GM19397 (cell line): ENCODE results near the gene BRME1.

Experiments used
- ATAC-seq: cut with Tn5 transposase; IDR thresholded peaks from one replicate; pipeline ENCODE4 v1.9.1; 2021; ENCODE audit warnings: mild to moderate bottlenecking, moderate library complexity; ENCODE audit not compliant: unreplicated experiment

BRME1 gene

DNA sequence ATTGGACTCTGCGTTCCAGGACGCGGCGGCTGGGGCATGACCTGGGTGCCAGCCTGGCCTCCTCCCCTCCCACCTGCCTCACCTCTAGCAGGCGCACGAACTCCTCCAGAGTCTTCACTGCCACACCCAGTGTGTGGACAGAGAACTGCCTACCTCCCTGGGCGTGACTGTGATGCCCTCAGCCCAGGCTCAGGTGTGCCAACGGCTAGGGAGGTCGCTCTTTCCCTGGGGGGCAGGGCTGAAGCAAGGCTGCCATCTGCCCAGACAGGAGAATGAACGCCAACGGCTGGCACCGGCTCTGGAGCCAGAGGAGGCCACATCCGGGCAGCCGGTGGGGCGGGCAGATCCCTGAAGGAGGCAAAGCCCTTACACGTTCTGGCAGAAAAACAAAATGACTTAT is 17.6 kb downstream of the BRME1 start:
- no peak for ATAC-seq

DNA sequence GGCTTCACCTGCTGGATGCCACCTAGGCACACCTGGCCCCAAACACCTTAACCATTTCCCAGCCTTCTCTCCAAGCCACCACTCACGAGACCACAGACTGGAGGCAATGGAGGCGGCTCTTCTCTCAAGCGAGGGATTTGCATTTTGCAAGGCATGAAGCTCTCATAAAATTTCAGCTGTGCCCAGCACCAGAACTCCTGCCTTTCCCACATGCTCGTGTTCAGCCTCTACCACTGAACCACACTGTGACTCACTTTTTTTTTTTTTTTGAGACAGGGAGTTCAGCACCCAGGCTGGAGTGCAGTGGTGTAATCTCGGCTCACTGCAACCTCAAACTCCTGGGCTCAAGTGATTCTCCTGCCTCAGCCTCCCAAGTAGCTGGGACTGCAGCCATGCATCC is 18.4 kb downstream of the BRME1 start:
- no peak for ATAC-seq

DNA sequence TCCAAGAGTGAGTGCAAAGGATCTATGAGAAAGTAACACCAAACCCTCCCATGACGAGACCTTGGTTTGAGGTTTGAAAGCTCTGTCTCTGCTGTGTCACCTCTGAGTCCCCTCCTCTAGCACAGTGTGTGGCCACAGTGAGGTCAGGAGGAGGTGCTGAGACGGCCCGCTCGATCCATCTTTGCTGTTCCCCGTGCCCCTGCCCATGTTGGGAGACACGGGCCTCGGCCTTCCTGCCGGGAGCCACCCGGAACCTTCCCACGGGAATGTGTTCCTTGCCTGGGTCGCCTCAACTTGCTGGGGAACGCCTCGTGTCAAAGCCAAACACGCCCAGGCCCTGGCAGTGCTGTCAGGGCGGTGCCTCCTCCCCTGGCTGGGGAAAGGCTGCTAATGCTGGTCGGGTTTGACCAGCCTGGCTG is 18.9 kb downstream of the BRME1 start:
- no peak for ATAC-seq

DNA sequence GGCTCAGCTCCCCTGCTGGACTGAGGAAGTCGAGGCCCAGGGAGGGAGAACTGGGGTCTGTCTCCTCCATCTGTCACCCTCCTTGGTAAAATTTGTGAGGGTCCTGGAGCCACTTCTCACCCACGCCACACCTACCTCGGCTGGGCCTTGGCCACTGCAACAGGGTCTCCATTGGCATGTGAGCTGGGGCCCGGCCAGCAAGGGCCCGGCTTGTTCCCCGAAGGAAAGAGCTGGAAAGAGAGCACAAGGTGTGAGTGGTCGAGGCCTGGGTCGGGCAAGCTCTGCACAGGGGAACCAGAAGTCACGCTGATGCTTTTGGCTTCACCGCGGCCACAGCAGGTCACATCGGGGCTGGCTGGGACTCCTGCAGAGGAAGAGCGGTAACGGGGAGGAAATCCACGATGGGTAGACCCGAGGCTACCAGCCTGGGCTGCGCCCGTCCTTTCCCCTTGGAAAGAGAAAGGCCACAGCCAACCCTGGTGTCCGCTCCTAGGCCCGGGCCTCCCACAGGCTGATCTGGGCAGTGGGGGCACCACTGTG is 20.0 kb downstream of the BRME1 start:
- no peak for ATAC-seq

DNA sequence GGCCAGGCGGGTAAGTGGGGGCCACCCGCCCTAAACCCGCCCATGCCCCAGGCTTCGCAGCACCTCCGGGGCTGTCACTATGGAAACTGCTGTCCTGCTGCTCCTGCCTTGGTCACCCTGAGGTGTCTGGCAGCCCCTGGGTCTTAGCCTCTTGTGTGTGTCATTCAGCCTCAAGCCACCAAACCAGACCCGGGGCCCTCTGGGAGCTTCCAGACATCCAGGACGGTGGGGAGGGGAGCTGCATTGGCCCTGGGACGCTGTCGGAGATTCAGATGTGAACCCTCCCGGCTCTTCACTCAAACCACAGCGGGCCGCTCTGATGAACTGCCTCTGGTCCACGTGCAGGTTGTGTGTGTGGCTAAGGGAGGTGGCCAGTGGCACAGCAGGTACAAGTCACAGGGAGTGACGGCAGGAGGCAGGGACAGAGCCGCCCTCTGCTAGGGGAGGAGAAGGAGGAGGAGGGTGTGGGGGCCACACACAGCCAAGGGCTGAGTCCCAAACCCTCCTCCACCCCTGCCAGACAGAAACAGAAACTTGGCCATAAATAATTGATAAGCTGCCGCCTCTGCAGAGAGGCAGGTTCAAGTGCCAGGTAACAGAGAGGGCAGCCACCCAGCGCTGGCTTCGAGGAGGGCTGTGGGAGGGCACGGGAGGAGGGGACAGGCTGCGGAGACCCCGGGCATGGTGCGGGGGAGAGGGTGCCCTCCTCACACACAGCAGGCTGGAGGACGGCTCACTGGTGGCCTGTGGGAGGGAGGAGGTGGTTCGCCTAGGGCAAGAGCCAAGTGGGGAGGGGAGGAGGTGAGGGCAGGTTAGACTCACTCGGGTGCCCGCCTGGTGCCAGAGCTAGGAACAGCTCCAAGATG is 21.0 kb downstream of the BRME1 start:
- ATAC-seq: no peak

DNA sequence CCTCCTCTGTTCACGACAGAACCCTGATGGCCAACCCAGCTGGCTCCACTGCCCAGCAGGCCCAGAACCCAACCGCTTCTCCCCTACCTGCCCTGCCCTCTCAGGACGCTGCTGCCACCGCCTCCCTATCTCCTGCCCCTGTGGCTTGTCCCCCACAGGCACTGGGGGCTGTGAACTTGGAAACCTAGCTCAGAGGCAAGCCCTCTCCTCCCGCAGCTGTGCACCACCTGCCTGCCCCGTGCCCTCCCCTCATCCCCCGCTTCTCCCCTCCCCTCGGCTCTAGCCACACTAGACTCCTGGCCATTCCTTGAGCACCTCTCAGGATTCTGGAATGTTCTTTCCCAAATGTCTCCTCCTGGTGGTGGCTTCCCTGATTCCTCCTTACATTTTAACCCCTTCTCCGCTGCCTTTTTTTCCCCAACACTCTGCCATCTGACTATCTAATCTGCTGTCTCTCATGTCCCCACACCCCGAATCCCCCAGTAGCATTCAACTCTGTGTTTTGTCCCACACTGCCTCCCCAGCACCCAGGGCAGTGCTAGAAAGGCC is 22.3 kb downstream of the BRME1 start:
- ATAC-seq: no peak

DNA sequence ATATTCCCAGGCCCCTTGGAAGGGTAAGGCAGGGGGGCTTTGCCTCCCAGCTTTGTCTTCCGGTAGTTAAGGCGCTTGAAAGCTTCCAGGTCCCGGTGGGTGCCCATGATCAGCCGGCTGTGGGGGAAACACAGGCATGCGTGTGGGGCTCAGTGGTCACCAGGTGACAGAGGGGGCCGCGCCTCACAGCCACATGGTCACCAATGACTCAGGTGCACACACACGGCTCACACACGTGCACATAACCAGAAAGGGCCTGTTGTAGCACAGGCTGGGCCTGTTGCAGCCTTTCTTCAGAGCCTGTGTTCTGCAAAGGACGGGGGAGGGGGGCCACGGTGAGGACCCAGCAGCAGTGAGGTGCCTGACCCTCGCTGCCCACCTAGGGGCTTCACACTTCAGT is 23.1 kb downstream of the BRME1 start:
- ATAC-seq: no peak

DNA sequence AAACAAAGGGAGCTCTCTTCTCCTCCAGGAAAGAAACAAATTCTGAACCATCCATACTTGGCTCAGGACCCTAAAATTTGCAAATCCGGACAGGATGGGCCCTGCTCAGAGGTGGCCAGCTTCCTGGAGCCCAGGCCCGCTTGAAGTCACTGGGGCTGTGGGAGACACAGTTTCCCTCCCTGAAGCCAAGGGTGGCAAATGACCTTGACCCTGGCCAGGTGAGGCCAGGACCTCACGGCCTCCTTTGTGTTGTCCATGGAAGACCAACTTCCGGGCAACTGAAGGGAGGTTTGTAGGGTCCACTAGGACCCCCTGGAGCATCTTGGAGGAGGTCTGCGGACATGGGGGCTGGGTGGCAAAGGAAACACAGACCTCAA is 23.5 kb downstream of the BRME1 start:
- ATAC-seq: no peak

DNA sequence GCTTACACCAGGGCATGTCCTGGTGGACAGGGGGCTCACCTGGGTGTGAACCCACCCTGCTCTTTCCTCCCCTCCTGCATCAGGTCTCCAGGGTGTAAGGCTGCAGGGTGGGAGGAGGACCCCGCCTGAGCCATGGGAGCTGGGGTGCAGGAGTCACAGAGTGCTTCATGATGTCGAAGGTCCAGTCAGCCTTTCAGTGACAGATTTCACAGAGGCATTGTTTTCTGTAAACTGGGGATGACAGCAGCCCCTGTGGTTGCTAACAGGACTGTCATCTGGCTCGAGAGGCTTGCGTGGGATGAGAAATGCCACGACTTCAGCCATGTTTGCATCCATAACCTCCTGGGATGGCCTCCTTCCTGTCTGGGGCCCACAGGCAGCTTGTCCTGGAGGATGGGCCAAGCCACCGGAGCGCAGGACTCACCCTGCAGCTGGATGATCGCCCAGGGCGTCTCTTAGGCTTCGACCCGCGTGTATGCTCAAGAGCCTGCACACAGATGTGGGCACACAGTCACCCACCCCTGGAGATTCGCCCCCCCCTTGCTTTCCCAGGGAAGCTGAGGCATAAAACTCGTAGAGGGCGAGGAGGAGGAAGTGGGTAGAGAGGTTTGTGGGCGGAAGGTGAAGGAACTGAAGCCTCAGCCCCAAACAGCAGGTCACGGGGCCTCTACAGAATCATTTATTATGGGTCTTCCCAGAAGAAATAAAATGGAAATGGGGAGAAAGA is 24.1 kb downstream of the BRME1 start:
- ATAC-seq: no peak

DNA sequence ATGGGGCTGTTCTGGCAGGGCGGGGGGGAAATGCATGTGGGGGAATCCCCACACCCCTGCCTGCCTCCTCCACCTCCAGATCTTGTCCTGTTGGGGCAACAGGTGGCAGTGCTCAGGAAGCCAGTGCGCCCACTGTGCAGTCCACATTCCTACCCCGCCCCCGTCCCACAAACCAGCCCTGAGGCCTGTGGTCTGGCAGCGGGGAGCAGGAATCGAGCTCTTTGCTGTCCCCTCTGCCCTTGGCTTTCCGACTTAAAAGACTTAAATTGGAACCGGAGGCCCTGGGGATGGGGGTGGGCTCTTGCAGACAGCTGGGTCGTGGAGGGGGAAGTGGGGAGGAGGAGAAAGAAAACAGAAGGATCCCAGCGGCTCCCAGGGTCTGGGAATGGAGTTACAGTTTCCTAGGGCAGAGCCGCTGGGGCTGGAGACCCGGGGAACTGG is 24.6 kb downstream of the BRME1 start:
- no peak for ATAC-seq

DNA sequence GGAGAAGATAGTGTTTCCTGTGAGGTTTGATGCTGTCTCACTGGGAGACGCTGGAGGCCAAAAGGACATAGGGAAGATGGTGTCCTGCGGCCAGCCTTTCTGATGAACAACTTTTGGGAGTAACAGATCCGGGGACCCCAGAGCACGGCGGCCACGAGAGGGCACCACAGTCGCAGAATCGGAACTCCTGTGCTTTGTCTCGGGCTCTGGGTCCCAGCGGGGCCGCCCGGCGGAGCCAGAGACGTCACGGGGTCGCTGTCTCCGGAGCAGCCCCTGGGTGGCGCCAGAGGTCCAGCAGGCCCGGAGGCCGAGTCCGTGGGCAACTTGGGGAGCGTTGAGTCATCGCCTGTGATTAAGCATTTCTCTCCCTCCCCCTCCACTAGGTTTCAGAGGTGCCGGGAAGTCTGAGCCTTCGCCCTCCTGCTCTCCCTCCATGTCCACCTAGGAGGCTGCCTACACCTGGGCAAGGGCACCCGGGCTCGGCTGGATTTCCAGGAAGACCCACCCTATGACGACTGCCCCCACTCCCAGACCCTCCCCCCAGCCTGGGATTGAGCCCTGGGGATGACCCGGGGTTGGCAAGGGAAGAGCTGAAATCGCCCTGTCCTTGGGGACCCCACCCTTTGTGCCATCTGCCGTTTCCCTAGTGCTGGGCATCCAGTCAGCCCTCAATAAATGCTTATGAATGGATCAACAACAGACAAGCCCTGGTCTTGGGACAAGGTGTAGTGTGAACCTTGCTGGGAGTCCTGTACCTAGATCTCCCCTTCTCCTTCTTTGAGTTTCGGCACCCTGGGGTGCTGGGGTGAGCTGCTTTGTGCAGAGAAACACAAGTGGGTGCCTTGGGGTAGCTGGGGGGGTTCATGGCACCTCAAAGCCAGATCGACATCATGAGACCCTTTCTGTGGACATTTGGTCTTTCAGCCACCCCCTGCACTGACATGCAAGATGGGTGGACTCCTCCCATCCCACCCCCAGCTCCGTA is 25.6 kb downstream of the BRME1 start:
- ATAC-seq: peak; percentile 85

DNA sequence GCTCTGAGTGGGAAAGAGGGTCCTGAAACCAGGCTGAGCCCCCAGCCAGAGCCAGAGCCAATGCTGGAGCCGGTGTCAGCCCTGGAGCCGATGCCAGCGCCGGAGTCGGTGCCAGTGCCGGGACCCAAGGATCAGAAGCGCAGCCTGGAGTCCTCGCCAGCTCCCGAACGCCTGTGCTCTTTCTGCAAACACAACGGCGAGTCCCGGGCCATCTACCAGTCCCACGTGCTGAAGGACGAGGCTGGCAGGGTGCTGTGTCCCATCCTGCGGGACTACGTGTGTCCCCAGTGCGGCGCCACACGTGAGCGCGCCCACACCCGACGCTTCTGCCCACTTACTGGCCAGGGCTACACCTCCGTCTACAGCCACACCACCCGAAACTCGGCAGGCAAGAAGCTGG is 28.6 kb downstream of the BRME1 start:
- ATAC-seq: no peak

DNA sequence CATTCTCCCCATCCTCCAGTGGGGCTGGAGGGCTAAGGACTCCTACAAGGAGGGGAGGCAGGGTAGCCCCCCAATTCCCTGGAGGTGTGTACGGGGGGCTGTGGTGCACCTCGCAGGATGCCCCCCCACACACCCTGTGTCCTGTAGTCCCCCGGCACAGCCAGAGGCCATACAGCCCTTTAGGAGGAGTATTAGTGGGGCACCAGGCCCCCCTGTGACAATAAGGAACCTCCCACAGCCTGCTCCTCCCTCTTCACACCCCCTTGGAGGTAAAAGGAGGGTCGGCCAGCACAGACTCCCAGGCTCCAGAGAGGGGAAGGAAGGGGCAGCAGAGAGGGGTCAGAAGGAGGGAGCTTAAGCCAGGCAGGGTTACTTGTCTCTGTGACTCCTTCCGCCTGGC is 29.1 kb downstream of the BRME1 start, which contains the start of gene NANOS3:
NANOS3 (plus strand) TSS at position 301 of the 400 bp plus-strand sequence. CDS start 115 bp downstream, outside the sequence.
- no peak for ATAC-seq

DNA sequence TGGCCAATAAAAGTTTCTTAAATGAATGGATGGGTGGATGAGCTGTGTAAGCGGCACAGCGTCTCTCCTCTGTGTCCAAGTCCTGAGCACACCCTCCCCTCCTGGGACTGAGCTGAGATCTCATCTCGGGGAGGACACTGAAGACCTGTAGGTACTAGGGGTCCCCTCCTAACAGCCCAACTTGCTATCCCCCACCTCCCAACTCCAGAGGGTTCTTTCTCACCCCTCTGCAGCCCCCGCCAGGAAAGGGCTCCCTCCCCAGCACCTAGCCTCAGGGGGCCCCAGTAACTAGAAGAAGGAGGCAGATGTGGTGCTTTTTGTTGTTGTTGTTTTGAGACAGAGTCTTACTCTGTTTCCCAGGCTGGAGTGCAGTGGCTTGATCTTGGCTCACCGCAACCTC is 30.1 kb downstream of the BRME1 start:
- no peak for ATAC-seq

DNA sequence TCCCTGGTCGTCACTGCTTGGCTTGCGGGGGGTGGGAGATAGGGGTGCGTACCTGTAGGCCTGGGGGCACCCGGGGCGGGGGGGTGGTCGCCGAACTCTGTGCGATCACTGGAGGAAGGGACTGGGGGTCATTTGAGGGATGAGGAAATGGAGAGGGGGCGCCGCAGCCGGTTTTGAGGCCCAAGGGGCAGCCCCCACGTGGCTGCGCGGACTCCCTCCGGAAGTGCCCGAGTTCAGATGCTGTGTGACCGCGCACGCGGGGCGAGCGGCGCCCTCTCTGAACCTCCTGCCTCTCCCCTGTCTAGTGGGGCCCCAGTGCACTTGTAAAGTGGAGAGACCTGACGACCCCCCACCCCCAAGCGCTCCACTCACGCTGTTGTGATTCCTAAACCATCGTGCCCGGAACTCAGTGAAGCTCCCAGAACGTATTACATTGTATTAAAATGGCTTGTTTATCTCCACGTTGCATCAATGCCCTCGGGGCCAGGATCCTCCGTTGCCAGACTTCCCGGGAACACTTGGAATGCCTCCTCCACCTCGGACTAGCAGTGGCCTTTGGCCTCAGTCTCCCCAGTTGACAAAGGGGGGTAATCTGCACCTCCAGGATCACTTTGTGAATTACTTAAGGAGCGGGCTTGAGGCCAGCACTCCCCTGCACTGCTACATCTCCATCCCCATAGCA is 31.9 kb downstream of the BRME1 start:
- no peak for ATAC-seq

DNA sequence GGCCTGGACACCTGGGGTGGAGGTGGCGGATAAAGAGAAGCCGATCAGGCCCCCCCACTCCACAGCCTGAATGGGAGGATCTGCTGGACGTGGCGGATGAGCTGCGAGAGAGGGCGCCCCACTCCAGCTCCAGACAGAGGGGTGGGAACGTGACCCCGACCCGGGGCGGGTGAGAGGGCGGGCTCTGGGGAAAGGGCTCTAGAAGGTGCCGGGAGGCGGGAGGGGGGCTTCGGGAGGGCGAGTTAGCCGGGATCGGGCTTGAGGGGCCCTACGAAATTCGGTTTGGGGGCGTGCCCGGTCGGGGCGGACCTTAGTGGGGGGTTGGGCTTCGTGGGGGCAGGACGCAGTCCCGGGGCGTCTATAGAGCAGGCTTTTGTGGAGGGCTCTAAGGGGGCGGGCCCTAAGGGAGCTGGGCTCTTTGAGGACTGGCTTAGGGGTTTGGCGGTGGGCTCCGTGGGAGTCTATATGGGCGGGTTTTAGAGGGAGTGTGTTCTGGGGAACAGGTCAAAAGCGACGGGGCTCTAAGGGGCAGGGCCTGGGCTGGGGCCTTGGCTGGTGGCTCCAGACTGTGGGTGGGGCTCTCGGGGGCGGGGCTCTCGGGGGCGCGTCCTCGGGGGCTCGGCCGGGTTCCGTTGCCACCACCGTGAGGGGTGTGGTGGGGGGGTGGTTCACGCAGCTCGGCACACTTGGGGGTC is 33.1 kb downstream of the BRME1 start:
- no peak for ATAC-seq

DNA sequence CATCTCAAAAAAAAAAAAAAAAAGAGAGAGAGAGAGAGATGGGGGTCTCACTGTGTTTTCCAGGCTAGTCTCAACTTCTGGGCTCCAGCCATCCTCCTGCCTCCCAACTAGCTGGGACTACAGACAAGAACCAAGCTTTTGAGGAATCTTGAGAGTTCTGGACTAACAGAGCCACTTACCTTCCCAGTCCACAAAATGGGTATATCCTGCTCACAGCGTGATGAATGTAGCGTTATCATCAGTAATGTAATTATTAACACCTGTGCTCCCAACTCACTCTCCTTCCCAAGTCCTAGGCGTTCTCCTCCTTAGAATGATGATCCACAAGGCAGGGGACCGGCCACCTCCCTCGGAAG is 33.6 kb downstream of the BRME1 start:
- no peak for ATAC-seq

DNA sequence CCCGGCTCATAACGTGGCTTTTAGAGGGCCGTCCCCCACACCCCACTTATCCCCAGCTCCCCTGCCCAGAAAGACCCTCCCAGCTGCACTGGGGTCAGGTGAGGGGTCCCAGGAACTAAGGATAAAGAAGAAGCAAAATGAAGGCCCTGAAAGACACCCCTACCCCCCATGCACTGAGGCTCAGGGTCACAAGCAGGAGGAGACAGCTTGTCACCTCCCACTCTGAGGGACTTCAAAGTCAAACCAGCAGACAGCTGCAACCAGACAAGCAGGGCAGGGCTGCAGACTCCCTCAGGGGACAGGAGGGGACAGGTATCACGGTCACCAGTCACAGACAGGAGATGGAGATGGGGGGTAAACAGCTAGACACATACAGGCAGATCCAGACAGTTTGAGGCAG is 35.0 kb downstream of the BRME1 start:
- ATAC-seq: no peak

DNA sequence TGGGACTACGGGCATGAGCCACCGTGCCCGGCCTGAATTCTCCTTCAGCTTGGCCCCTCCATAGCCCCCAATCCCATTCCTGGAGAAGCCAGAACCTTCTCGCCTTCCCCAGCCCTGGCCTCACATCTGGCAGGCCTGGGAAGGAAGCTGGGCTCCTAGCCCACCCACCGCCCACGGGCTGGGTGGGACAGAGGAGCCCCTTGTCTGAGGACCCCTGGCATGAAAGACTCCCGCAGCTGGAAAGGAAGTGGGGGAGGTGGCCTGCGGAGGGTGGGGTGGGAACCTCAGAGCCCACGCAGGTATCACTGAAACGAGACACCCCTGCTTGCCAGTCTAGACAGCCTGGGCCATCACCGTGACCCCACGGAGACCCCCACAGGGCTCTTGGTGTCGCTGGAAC is 36.6 kb downstream of the BRME1 start:
- no peak for ATAC-seq
